EL (cell line): ENCODE measurements around the gene PTPDC1.
"Not testable (repeated sequence)": the region's sequence is repeated elsewhere in the genome, so short reads cannot be mapped to it uniquely, and the experiment has no call there.

ENCODE experiments used
- DNase-seq: peaks from one replicate; pipeline ENCODE4 v3.0.0-alpha.2; 2016

The PTPDC1 gene

GRCh38 chr9:94094219-94095145 lies 10.2 kb downstream of the PTPDC1 start:
- not testable (repeated sequence) for DNase-seq

DNA sequence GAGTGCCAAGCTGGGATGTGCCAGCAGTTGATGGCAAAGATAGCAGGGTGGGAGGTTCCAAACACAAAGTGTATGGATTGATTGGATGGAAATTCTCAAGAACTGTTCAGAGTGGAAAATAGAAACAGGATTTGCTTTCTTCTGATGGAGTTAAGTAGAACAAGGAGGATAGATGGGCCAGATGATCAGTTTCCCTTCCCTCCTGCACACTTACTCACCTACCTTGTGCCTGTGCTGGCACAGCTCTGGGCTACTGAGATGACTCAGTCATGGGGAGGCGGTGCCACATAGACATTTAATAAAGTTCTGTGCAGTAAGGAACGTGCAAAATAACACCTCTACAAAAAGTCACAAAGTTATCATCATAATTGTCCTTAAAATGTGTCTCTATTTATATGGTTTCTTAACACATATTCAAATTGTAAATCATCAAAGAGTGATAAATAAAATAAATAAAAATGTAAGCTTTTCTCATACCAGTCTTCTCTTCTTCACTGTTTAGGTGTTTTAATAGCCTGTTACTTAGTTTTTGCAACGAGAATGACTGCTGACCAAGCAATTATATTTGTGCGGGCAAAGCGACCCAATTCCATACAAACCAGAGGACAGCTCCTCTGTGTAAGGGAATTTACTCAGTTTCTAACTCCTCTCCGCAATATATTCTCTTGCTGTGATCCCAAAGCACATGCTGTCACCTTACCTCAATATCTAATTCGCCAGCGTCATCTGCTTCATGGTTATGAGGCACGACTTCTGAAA lies 12.7 kb downstream of the PTPDC1 start:
- peak; percentile 36 for DNase-seq

- peak; percentile 95 for DNase-seq
Measured at GRCh38 chr9:94097788-94098414, 13.6 kb downstream of the PTPDC1 start.

GRCh38 chr9:94100152-94100879 lies 16.1 kb downstream of the PTPDC1 start:
- no peak for DNase-seq

DNA sequence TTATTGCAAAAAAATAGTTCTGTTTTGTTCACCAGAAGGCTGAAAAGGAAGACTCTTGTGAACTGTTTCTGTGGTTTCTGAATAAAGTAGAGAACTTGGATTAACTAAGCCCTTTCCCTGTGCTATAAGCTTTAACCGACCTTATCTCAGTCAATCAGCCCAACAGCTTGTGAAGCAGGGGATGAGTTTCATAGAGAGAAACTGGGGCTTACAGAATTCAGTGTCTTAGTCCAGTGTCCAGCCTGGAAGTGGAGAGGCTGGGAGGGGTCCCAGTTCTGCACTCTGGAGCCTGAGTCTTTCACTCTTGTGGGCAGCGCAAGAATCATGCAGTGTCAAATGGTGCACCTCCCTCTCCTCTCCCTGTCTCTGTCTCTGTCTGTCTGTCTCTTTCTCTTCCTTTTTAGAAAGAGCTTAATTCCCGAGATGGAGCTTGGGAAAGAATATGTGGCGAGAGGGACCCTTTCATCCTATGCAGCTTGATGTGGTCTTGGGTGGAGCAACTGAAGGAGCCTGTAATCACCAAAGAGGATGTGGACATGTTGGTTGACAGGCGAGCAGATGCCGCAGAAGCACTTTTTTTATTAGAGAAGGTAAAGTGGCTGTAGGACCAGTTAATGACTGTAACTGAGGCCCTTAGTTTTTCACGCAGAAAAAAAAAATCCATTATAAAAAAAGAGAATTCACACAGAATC lies 17.0 kb downstream of the PTPDC1 start:
- no peak for DNase-seq

GRCh38 chr9:94108584-94108983 lies 24.3 kb downstream of the PTPDC1 start:
- DNase-seq, result peak; percentile 32

DNA sequence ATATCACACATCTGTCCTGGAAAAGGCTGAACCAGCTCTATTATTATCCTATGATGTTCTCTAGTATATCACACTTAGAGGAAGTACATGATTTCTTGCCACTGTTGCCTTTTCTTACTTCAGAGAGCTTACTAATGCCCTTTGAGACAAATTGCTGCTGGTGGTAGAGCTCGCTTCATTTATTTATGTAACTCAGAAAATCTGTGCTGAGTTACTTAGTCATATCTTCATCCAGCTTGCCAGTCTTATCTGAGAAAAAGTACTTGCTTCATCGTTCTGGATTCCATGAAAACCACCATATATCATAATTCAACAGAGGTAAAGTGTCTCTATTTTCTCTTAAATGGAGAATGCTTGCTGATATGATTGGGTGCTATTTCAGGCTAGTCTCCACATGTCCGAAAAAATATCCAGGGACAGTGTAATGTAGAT lies 26.6 kb downstream of the PTPDC1 start:
- peak; percentile 32 for DNase-seq

DNA sequence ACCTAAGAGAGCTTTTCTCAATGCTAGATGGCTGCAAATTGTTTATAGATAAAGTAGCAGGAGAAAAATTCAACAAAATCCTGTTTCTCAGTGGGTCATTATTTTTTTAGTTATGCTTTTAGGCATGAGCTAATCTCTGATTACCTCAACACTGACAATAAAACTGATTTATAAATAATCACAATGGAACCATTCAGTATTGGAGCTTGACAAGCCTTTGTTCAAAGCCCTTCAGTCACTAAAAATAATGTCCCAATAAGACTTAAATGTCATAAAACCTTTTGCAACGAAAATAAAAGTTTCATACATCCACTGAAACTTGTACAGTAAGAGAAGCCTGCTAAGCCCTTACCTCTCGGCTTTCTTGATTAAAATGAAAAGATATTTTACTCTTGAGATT lies 27.2 kb downstream of the PTPDC1 start:
- DNase-seq, result no peak

DNA sequence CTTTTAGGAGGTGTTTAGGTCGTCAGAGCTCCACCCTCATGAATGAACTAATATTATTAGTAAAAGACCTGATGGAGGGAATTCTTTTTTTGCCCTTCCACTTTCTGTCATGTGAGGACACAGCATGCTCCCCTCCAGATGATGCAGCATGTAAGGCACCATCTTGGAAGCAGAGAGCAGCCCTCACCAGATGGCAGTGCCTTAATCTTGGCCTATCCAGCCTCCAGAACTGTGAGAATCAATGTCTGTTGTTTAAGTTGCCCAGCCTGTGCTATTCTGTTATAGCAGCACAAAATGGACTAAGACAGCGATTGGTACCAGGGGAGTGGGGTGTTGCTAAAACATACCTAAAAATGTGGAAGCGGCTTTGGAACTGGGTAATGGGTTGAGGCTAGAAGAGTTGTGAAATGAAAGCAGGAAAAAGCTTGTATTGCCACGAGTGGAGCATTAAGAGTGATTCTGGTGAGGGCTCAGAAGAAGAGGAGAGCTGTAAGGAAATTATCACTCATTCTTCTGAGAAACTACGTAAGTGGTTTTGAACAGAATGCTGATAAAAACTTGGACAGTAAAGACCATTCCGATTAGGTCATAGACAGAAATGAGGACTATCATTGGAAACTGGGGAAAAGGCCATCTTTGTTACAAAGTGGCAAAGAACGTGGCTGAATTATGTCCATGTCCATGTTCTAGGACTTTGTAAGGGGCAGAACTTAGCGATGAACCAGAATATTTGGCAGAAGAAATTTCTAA lies 28.6 kb downstream of the PTPDC1 start:
- no peak for DNase-seq

GRCh38 chr9:94120088-94120487 lies 35.8 kb downstream of the PTPDC1 start:
- not testable (repeated sequence) for DNase-seq

DNA sequence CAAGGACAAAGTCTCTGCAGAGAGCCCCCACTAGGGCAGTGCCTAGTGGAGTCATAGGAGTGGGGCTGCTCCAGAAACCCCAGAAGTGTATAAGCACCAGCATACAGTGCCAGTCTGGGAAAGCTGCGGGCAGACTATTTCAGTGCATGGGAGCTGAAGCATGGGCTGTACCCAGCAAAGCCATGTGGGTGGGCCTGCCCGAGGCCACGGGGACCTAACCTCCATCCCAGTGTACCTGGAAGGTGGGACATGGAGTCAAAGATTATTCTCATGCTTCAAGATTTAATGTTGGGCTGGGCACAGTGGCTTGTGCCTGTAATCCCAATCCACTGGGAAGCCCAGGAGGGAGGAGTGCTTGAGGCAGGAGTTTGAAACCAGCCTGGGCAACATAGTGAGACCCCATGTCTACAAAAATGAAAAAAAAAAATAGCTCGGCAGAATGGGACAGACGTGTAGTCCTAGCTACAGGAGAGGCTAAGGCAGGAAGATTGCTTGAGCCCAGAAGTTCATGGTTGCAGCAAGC lies 36.7 kb downstream of the PTPDC1 start:
- DNase-seq, result no peak

DNA sequence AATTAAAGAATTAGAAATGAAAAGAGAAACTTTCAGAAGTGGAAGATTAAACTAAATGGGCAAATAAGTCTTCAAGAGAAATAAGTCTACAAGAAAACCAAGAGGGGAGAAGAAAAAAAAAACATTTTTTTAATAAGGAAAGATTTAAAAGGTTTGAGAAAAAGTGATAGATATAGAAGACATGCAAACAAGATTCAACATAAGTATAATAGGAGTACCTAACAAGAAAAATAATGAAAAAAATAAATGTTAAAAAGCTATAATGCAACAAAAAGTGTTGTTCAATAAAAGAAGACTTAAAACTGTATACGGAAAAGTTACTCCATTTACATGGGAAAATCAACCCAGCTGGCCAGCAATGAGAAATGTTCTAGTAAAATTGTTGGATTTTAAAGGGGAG lies 42.6 kb downstream of the PTPDC1 start:
- DNase-seq, result no peak

- no peak for DNase-seq
Measured at GRCh38 chr9:94127806-94128205, 43.5 kb downstream of the PTPDC1 start.

- DNase-seq, result no peak
Measured at GRCh38 chr9:94128580-94128979, 44.3 kb downstream of the PTPDC1 start.

DNA sequence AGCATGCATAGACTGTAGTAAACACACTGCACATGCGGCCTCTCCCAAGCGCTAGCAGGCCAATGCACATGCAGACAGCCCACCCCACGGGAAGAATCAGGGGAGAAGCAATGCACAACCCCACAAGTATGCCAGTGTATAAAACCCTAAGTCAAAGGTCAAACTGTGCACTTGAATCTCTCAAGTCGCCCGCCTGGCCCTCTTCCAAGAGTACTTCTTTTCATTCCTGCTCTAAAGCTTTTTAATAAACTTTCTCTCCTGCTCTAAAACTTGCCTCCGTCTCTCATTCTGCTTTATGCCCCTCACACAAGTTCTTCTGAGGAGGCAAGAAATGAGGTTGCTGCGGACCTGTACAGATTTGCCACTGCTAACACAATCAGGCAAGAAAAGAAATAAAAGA lies 50.4 kb downstream of the PTPDC1 start:
- DNase-seq, result no peak

DNA sequence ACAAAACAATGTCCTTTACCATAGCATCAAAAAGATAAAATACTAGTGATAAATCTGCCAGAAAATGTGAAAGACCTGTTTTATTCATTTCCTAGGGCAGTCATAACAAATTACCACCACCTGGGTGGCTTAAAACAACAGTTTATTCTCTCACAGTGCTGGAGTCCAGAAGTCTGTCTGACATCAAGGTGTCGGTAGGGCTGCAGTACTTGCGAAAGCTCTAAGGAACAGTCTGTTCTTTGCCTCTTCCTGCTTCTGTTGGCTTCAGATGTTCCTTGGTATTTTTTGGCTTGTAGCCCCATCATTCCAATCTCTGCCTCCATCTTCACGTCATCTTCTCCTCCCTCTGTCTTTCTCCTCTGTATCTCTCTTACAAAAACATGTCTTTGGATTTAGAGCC lies 51.0 kb downstream of the PTPDC1 start:
- DNase-seq, result peak; percentile 73

GRCh38 chr9:94139672-94140417 lies 55.6 kb downstream of the PTPDC1 start:
- DNase-seq, result peak; percentile 98

GRCh38 chr9:94140418-94140780 lies 56.1 kb downstream of the PTPDC1 start:
- DNase-seq, result no peak

DNA sequence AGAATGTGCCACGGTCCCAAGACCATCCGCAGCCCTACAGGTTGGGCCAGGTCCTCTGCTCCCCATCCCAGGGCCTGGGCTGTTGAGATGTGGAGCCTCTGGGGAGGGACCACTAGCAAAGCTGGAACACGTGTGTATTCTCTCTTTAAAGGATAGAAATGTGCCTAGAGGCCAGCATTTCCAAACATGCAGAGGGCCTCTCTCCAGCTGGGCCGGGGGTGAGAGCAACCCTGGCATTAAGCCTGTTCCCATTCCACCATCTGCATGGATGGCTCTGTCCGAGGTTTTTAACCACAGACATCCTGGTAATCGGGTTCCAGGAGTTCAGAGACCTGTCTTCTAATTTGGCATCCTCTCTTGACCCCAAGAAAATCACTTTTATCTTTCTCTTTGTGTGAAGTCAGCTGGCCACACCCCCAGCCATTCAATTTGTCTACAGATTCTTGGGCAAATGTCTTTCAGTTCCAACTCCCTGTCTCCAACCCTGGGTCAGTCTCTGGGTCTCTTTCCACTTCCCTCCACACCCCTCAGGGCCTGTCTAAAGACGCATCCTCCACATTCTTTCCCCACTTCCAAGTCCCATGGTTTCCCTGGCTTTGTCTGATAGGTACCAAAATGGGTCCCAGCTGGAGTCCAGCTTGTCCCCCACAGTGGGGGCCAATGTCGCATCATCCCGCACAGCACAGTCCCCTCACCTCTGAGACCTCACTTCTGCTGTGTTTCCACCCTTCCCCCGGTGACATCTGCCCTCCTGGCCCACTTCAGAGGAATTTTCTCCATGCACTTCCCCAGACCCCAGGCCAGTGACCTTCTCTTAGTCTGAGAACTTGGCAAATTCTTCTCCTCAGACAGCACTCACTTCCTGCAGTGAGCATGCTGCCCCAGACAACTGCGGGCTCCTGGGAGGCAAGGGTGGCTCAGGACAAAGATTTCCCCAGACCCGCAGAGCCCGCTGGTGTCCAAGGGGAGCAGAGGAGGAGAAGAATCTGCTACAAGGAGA lies 56.8 kb downstream of the PTPDC1 start:
- peak; percentile 20 for DNase-seq
